Measurements from ENCODE around the gene GRIP1. TPM values are rescaled to one million over a fixed set of nuclear protein-coding genes. Genes with fewer than 3 reads are reported as not detected.

GRIP1 gene
- total and polyA plus RNA-seq, 2 of the 4 experiments (the other 2 are of a cell fraction) = under 0.01 to 0.07 TPM

GRCh38 chr12:66653796-66654195 is 25.1 kb downstream of the GRIP1 start:
- H3K9ac ChIP-seq (ENCODE audit: low read depth, low read length) = no peak overlapping the region
- TF ChIP-seq MAZ (IDR thresholded peaks at IDR 0.05; ENCODE audit: borderline replicate concordance, low read depth, low read length) (no peak), ELK1 (IDR thresholded peaks at IDR 0.05; ENCODE audit: borderline replicate concordance, low read depth, low read length) (no peak), RAD21 (IDR thresholded peaks at IDR 0.05; ENCODE audit: low read length) (no peak), POLR2A (IDR thresholded peaks at IDR 0.05; ENCODE audit: low read depth, low read length) (no peak), NFE2L2 (IDR thresholded peaks at IDR 0.05; ENCODE audit: low read depth, low read length) (no peak), SMC3 (IDR thresholded peaks at IDR 0.05; ENCODE audit: low read depth, low read length) (no peak), FOS (IDR thresholded peaks at IDR 0.05; ENCODE audit: low read depth, low read length) (no peak), MAFK (IDR thresholded peaks at IDR 0.05; ENCODE audit: low read depth, low read length) (no peak), USF2 (IDR thresholded peaks at IDR 0.05; ENCODE audit: low read depth, low read length) (no peak), CHD1 (IDR thresholded peaks at IDR 0.05; ENCODE audit: low read depth, low read length) (no peak), RFX5 (IDR thresholded peaks at IDR 0.05; ENCODE audit: low read depth, low read length) (no peak), CTCF (conservative IDR thresholded peaks at IDR 0.05; ENCODE audit: low read depth, low read length) (no peak), MXI1 (IDR thresholded peaks at IDR 0.05; ENCODE audit: borderline replicate concordance, low read depth, low read length) (no peak), RCOR1 (IDR thresholded peaks at IDR 0.05; ENCODE audit: insufficient replicate concordance, low read length) (no peak), CEBPB (IDR thresholded peaks at IDR 0.05; ENCODE audit: low read depth, low read length) (no peak), BHLHE40 (IDR thresholded peaks at IDR 0.05; ENCODE audit: low read depth, low read length) (no peak)
- H2BK20ac ChIP-seq (ENCODE audit: low read depth, low read length) = 0 out of 2 replicates have a peak overlapping the region, but pooled peaks have one; percentile 32
- no peak overlapping the region for H2BK120ac ChIP-seq (ENCODE audit: low read depth, low read length)
- no peak overlapping the region for H3K23ac ChIP-seq (ENCODE audit: low read depth, low read length)
- no peak overlapping the region for H4K5ac ChIP-seq (ENCODE audit: low read depth, low read length)
- H3K27me3 ChIP-seq (ENCODE audit: control insufficient read depth, insufficient read depth, low read length) = peaks cover 5% of the 10 kb centered on the region
- POLR2A ChIA-PET (ENCODE audit: unreplicated experiment) = no interaction called here
- no peaks in the 10 kb centered on the region for H4K20me1 ChIP-seq (ENCODE audit: insufficient read depth, low read length)
- BruUV-seq (replicated peaks) = no TSS peak
- no peak overlapping the region for H2AK9ac ChIP-seq (replicated peaks; ENCODE audit: low read depth, low read length, poor library complexity)
- intact Hi-C loops (cut with micrococcal nuclease) (no loop called here), in situ Hi-C loops (cut with MboI; ENCODE audit: low sequenced_read_pairs) (no loop called here), dilution Hi-C loops (cut with HindIII; ENCODE audit: low sequenced_read_pairs, unreplicated experiment) (no loop called here)
- H2BK15ac ChIP-seq (ENCODE audit: low read depth, low read length) = no peak overlapping the region
- H3K36me3 ChIP-seq (ENCODE audit: control insufficient read depth, insufficient read depth, low read length) = no peaks in the 10 kb centered on the region
- H3K4me1 ChIP-seq (ENCODE audit: control insufficient read depth, insufficient read depth, low read length) = no peaks in the 10 kb centered on the region
- WGBS, 2 experiments (ENCODE audit: extremely low coverage in 2 of 2, insufficient read length in 1 of 2) = no CpG with 5 or more reads among the region's 1 CpG
- no peak for DNase-seq
- no peak overlapping the region for H3K56ac ChIP-seq (ENCODE audit: extremely low read depth, insufficient read depth, low read length)
- no peak overlapping the region for H2AFZ ChIP-seq (replicated peaks; ENCODE audit: low read length, poor library complexity)
- no peak overlapping the region for H3K4me2 ChIP-seq (ENCODE audit: low read depth, low read length)
- ATAC-seq (ENCODE audit: low read depth) = no peak
- no peaks in the 10 kb centered on the region for H3K9me1 ChIP-seq (ENCODE audit: insufficient read depth, low read length)
- H2BK5ac ChIP-seq (ENCODE audit: low read depth, low read length, poor library complexity, severe bottlenecking) = no peak overlapping the region
- no peak overlapping the region for H3K4me3 ChIP-seq (ENCODE audit: insufficient read depth, low read depth, low read length)
- H3K14ac ChIP-seq (replicated peaks; ENCODE audit: low read depth, low read length) = no peak overlapping the region
- no peak overlapping the region for H4K8ac ChIP-seq (ENCODE audit: low read depth in 2 of 2, low read length in 2 of 2)
- H2AK5ac ChIP-seq (ENCODE audit: low read depth, low read length) = no peak overlapping the region
- no peak overlapping the region for H3K18ac ChIP-seq (ENCODE audit: low read depth, low read length)
- no peak overlapping the region for H3K27ac ChIP-seq (ENCODE audit: insufficient read depth, low read length)
- no peak overlapping the region for H3K4ac ChIP-seq (ENCODE audit: low read depth, low read length)
- H3K9me3 ChIP-seq (ENCODE audit: control insufficient read depth, insufficient read depth, low read length) = no peaks in the 10 kb centered on the region
- CTCF ChIA-PET = no interaction called here
- H3K79me1 ChIP-seq (ENCODE audit: low read depth in 1 of 2, low read length in 2 of 2) = no peaks in the 10 kb centered on the region
- H4K91ac ChIP-seq (ENCODE audit: insufficient read depth, low read depth, low read length) = no peak overlapping the region
